ENCODE measurements around the gene ITGB3.
"Not testable (repeated sequence)": the region's sequence is repeated elsewhere in the genome, so short reads cannot be mapped to it uniquely, and the experiment has no call there.

ITGB3 gene

DNA sequence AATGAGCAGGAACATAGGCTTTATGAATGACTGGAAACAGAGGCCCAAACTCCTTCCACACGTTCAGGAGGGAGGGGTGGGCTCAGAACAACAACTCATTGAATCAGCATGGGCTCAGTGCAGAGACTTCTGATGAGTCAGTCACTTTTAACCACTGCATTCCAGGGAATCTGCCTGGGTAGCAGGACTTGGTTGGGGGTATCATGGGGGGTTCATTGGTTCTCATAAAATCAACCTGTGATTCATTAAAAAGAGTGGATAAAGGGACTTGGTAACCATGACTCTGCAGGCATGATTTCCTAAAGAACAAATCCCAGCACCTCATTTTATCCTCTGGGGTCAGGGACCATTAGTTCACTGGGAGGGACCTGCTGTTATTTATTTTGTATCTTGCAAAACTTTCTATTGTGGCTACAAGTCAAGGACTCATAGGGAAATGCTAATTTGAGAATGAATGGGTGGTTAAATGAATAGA, 13.8 kb downstream of the ITGB3 start:
- Histone ChIP-seq H3K36me3 (ENCODE audit: control insufficient read depth, insufficient read depth, low read length) (no peaks in the 10 kb centered on the region), H3K27ac (ENCODE audit: low read depth, low read length) (no peak overlapping the region), H3K4me3 (ENCODE audit: low read depth, low read length) (no peak overlapping the region), H3K4me1 (ENCODE audit: control insufficient read depth, insufficient read depth, low read length) (no peaks in the 10 kb centered on the region), H3K9ac (ENCODE audit: low read length) (no peak overlapping the region), H3K27me3 (ENCODE audit: control insufficient read depth, insufficient read depth, low read length) (no peaks in the 10 kb centered on the region), H3K9me3 (ENCODE audit: control insufficient read depth, insufficient read depth, low read depth, low read length) (peaks cover 14% of the 10 kb centered on the region; the same call in 1 of the 2 replicates)

DNA sequence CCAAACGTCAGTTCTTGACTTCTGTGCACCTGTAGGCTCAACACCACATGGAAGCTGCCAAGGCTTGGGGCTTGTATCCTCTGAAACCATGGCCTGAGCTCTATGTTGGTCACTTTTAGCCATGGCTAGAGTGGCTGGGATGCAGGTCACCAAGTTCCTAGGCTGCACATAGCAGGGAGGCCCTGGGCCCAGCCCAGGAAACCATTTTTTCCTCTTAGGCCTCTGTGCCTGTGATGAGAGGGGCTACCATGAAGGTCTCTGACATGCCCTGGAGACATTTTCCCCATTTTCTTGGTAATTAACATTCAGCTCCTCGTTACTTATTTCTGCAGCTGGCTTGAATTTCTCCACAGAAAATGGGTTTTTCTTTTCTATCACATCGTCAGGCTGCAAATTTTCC, 15.3 kb downstream of the ITGB3 start:
- not testable (repeated sequence) for H3K27me3 ChIP-seq (ENCODE audit: control insufficient read depth, insufficient read depth, low read length); H3K9ac ChIP-seq (ENCODE audit: low read length); H3K27ac ChIP-seq (ENCODE audit: low read depth, low read length); H3K4me1 ChIP-seq (ENCODE audit: control insufficient read depth, insufficient read depth, low read length); H3K36me3 ChIP-seq (ENCODE audit: control insufficient read depth, insufficient read depth, low read length); H3K4me3 ChIP-seq (ENCODE audit: low read depth, low read length)
- peaks cover 14% of the 10 kb centered on the region; the same call in 1 of the 2 replicates for H3K9me3 ChIP-seq (ENCODE audit: control insufficient read depth, insufficient read depth, low read depth, low read length)

GRCh38 chr17:47269561-47270280, 16.1 kb downstream of the ITGB3 start:
- not testable (repeated sequence) for H3K9ac ChIP-seq (ENCODE audit: low read length); H3K27me3 ChIP-seq (ENCODE audit: control insufficient read depth, insufficient read depth, low read length); H3K27ac ChIP-seq (ENCODE audit: low read depth, low read length); H3K4me1 ChIP-seq (ENCODE audit: control insufficient read depth, insufficient read depth, low read length); H3K36me3 ChIP-seq (ENCODE audit: control insufficient read depth, insufficient read depth, low read length); H3K4me3 ChIP-seq (ENCODE audit: low read depth, low read length)
- peaks cover 14% of the 10 kb centered on the region; the same call in 1 of the 2 replicates for H3K9me3 ChIP-seq (ENCODE audit: control insufficient read depth, insufficient read depth, low read depth, low read length)

DNA sequence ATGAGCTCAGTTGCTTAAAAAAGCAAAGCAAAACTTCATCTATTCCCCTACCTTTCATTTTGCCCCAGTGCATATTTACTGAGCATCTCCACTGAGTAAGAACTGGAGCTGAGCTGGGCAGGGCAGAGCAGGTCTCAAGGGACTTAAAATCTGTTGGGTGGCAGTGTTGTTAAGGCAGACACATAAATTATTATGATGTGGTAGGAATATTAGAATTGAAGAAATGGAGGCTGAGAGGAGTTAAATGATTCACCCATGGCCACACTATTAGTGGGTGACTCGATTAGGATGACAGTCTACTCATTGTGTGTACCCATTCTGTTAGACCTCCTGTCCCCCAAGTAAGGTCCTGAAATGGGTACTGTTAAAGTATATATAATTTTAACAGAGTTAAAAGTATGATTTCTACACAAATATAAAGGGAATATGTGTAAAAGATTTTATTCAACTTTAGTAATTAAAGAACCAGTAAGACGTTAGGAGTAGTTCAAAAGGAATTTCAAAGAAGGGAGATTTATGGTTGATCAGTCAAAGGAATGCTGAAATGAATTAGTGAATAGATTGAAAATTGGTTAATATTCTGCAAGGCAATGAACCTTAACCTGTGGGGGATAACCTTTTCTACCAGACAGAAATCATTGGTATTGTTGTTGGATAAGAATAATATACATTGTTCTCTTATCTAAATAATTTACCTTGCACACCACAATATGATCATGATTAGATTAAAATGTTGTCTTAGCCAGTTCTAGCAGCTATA, 17.5 kb downstream of the ITGB3 start:
- Histone ChIP-seq H3K4me1 (ENCODE audit: control insufficient read depth, insufficient read depth, low read length) (peaks cover 14% of the 10 kb centered on the region), H3K4me3 (ENCODE audit: low read depth, low read length) (no peak overlapping the region), H3K36me3 (ENCODE audit: control insufficient read depth, insufficient read depth, low read length) (no peaks in the 10 kb centered on the region), H3K9ac (ENCODE audit: low read length) (no peak overlapping the region), H3K9me3 (ENCODE audit: control insufficient read depth, insufficient read depth, low read depth, low read length) (peaks cover 14% of the 10 kb centered on the region; the same call in 1 of the 2 replicates), H3K27ac (ENCODE audit: low read depth, low read length) (no peak overlapping the region), H3K27me3 (ENCODE audit: control insufficient read depth, insufficient read depth, low read length) (no peaks in the 10 kb centered on the region)

DNA sequence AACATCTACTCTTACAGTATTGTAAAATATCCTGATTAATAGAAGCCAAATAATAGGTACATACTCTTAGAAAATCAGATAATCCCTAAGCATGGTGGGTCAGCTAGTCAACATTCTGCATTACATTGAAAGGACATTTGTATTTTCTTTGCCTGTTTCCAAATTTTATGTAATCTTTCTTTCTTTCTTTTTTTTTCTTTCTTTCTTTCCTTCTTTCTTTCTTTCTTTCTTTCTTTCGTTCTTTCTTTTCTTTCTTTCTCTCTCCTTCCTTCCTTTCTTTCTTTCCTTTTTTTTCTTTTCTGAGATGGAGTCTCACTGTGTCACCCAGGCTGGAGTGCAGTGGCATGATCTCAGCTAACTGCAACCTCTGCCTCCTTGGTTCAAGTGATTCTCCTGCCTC, 18.9 kb downstream of the ITGB3 start:
- H3K9me3 ChIP-seq (ENCODE audit: control insufficient read depth, insufficient read depth, low read depth, low read length): peaks cover 14% of the 10 kb centered on the region; the same call in 1 of the 2 replicates

GRCh38 chr17:47273245-47273644, 19.6 kb downstream of the ITGB3 start:
- H3K27ac ChIP-seq (ENCODE audit: low read depth, low read length): no peak overlapping the region
- H3K4me3 ChIP-seq (ENCODE audit: low read depth, low read length): no peak overlapping the region
- no peak overlapping the region for H3K9ac ChIP-seq (ENCODE audit: low read length)
- H3K9me3 ChIP-seq (ENCODE audit: control insufficient read depth, insufficient read depth, low read depth, low read length): peaks cover 13% of the 10 kb centered on the region; the same call in 1 of the 2 replicates
- no peaks in the 10 kb centered on the region for H3K36me3 ChIP-seq (ENCODE audit: control insufficient read depth, insufficient read depth, low read length)
- peaks cover 27% of the 10 kb centered on the region for H3K4me1 ChIP-seq (ENCODE audit: control insufficient read depth, insufficient read depth, low read length)
- H3K27me3 ChIP-seq (ENCODE audit: control insufficient read depth, insufficient read depth, low read length): no peaks in the 10 kb centered on the region

More for the DNA sequence above, 18.9 kb downstream of the ITGB3 start:
- no peak overlapping the region for H3K27ac ChIP-seq (ENCODE audit: low read depth, low read length)
- peaks cover 27% of the 10 kb centered on the region for H3K4me1 ChIP-seq (ENCODE audit: control insufficient read depth, insufficient read depth, low read length)
- H3K36me3 ChIP-seq (ENCODE audit: control insufficient read depth, insufficient read depth, low read length): no peaks in the 10 kb centered on the region
- H3K9ac ChIP-seq (ENCODE audit: low read length): no peak overlapping the region
- no peak overlapping the region for H3K4me3 ChIP-seq (ENCODE audit: low read depth, low read length)
- H3K27me3 ChIP-seq (ENCODE audit: control insufficient read depth, insufficient read depth, low read length): no peaks in the 10 kb centered on the region

DNA sequence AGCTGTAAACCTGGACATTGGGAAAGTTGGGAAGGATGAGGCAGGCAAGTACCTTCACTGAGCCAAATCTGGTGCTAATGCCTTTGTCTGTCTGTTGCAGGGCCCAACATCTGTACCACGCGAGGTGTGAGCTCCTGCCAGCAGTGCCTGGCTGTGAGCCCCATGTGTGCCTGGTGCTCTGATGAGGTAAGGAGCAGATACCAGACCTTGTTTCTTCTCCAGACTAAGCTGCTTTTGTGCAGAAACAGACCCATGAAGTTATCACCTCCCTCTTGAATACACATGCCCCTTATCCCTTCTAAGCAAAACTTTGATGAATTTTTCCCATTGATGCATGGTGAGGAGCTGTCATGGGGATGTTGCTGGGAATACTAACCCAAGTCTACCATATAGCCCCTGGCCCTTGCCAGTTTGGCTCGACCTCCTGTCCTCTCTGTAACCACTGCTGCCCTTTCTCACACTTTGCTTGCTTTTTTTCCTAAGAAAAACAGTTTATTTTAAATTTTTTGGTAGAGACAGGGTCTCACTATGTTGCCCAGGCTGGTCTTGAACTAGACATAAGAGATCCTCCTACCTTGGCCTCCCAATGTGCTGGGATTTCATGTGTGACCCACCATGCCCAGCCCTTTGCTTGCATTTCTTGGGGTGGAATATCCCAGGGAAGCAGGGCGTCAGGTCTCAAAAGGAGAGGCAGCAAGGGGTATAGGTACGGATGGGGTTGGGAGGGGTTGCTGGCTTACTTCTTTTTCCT, 20.9 kb downstream of the ITGB3 start:
- Histone ChIP-seq H3K36me3 (ENCODE audit: control insufficient read depth, insufficient read depth, low read length) (no peaks in the 10 kb centered on the region), H3K9ac (ENCODE audit: low read length) (peak overlapping the region; percentile 43), H3K4me1 (ENCODE audit: control insufficient read depth, insufficient read depth, low read length) (peaks cover 36% of the 10 kb centered on the region), H3K27me3 (ENCODE audit: control insufficient read depth, insufficient read depth, low read length) (no peaks in the 10 kb centered on the region), H3K27ac (ENCODE audit: low read depth, low read length) (no peak overlapping the region; the same call in 1 of the 2 replicates), H3K9me3 (ENCODE audit: control insufficient read depth, insufficient read depth, low read depth, low read length) (0 out of 2 replicates have a peak, but pooled peaks cover 6% of the 10 kb centered on the region), H3K4me3 (ENCODE audit: low read depth, low read length) (0 out of 2 replicates have a peak overlapping the region, but pooled peaks have one; percentile 8)

DNA sequence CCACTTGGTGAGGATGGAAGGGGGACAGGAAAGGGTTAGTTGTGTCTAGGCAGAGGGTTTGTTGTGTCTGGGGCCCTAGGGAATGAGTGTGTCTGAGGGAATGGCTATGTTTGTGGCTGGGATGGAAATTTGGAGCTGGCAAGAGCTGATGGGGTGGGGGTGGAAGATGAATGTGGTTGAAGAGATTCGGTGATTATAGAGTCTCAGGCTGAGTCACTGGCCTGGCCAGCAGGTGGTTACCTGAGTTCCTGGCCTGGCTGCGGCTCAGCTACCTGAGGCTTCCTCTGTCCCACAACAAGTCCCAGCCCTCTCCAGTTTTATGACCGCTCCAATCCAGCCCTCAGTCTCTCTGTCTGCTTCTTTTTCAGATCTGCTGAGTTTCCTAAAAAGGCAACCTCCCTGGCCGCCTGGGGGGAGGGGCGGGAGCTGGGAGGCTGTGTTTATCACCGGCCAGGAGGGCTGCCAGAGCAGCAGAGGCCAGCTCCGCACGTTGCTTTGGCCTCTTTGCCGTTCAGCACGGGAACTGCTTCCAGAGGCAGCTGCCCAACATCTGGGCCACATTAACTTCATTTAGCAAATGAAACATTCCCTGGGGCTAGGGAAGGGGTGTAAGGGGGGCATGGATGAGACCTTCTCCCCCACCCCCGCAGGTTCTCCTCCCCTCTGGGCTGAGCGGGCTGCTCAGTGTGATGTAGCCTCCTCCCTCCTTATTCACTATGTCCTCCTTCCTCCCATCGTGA, 21.8 kb downstream of the ITGB3 start:
- Histone ChIP-seq H3K36me3 (ENCODE audit: control insufficient read depth, insufficient read depth, low read length) (no peaks in the 10 kb centered on the region), H3K9ac (ENCODE audit: low read length) (peak overlapping the region; percentile 43), H3K4me3 (ENCODE audit: low read depth, low read length) (peak overlapping the region; percentile 20), H3K27ac (ENCODE audit: low read depth, low read length) (peak overlapping the region; percentile 35), H3K9me3 (ENCODE audit: control insufficient read depth, insufficient read depth, low read depth, low read length) (no peaks in the 10 kb centered on the region), H3K27me3 (ENCODE audit: control insufficient read depth, insufficient read depth, low read length) (no peaks in the 10 kb centered on the region), H3K4me1 (ENCODE audit: control insufficient read depth, insufficient read depth, low read length) (peaks cover 36% of the 10 kb centered on the region)

GRCh38 chr17:47276444-47276843, 22.8 kb downstream of the ITGB3 start:
- no peaks in the 10 kb centered on the region for H3K9me3 ChIP-seq (ENCODE audit: control insufficient read depth, insufficient read depth, low read depth, low read length)
- peaks cover 36% of the 10 kb centered on the region for H3K4me1 ChIP-seq (ENCODE audit: control insufficient read depth, insufficient read depth, low read length)
- H3K36me3 ChIP-seq (ENCODE audit: control insufficient read depth, insufficient read depth, low read length): no peaks in the 10 kb centered on the region
- H3K27me3 ChIP-seq (ENCODE audit: control insufficient read depth, insufficient read depth, low read length): no peaks in the 10 kb centered on the region
- H3K27ac ChIP-seq (ENCODE audit: low read depth, low read length): peak overlapping the region; percentile 35; the same call in 1 of the 2 replicates
- H3K4me3 ChIP-seq (ENCODE audit: low read depth, low read length): no peak overlapping the region
- peak overlapping the region; percentile 27 for H3K9ac ChIP-seq (ENCODE audit: low read length)

GRCh38 chr17:47276868-47277267, 23.2 kb downstream of the ITGB3 start:
- Histone ChIP-seq H3K9ac (ENCODE audit: low read length) (no peak overlapping the region), H3K4me3 (ENCODE audit: low read depth, low read length) (no peak overlapping the region), H3K36me3 (ENCODE audit: control insufficient read depth, insufficient read depth, low read length) (no peaks in the 10 kb centered on the region), H3K9me3 (ENCODE audit: control insufficient read depth, insufficient read depth, low read depth, low read length) (no peaks in the 10 kb centered on the region), H3K4me1 (ENCODE audit: control insufficient read depth, insufficient read depth, low read length) (peaks cover 36% of the 10 kb centered on the region), H3K27me3 (ENCODE audit: control insufficient read depth, insufficient read depth, low read length) (no peaks in the 10 kb centered on the region), H3K27ac (ENCODE audit: low read depth, low read length) (no peak overlapping the region)

All from HUES6 (cell line).